Measurements from ENCODE around the gene GALNT3.

The GALNT3 gene

GRCh38 chr2:165827921-165828276, 33.9 kb upstream of the GALNT3 start:
- no peak overlapping the region for H3K9ac ChIP-seq (ENCODE audit: insufficient read length, low read depth)
- no peak for TF ChIP-seq YY1 (IDR thresholded peaks at IDR 0.05; ENCODE audit: insufficient read depth, insufficient read length)
- no peaks in the 10 kb centered on the region for H3K27me3 ChIP-seq (ENCODE audit: insufficient read depth, insufficient read length)
- H3K4me1 ChIP-seq (ENCODE audit: insufficient read depth, insufficient read length), result no peaks in the 10 kb centered on the region
- H3K4me3 ChIP-seq (ENCODE audit: insufficient read length, low read depth), result no peak overlapping the region
- no peak for DNase-seq (ENCODE audit: low read depth, low spot score)
- no peaks in the 10 kb centered on the region for H3K9me3 ChIP-seq (ENCODE audit: insufficient read depth, low read length)
- H3K36me3 ChIP-seq (ENCODE audit: insufficient read depth, insufficient read length, low read length), result no peaks in the 10 kb centered on the region

GRCh38 chr2:165827016-165827920, 33.2 kb upstream of the GALNT3 start:
- Histone ChIP-seq H3K4me1 (ENCODE audit: insufficient read depth, insufficient read length) (no peaks in the 10 kb centered on the region), H3K36me3 (ENCODE audit: insufficient read depth, insufficient read length, low read length) (no peaks in the 10 kb centered on the region), H3K9me3 (ENCODE audit: insufficient read depth, low read length) (no peaks in the 10 kb centered on the region), H3K27me3 (ENCODE audit: insufficient read depth, insufficient read length) (no peaks in the 10 kb centered on the region), H3K9ac (ENCODE audit: insufficient read length, low read depth) (no peak overlapping the region), H3K4me3 (ENCODE audit: insufficient read length, low read depth) (no peak overlapping the region)
- TF ChIP-seq ZNF274 (IDR thresholded peaks at IDR 0.05; ENCODE audit: low read depth, low read length), result no peak
- no peak for TF ChIP-seq YY1 (IDR thresholded peaks at IDR 0.05; ENCODE audit: insufficient read depth, insufficient read length)
- no peak for TF ChIP-seq SUZ12 (IDR thresholded peaks at IDR 0.05; ENCODE audit: extremely low read depth, insufficient read depth, insufficient read length)
- no peak for DNase-seq (ENCODE audit: low read depth, low spot score)

GRCh38 chr2:165825041-165825440, 31.0 kb upstream of the GALNT3 start:
- TF ChIP-seq YY1 (IDR thresholded peaks at IDR 0.05; ENCODE audit: insufficient read depth, insufficient read length) (no peak), SUZ12 (IDR thresholded peaks at IDR 0.05; ENCODE audit: extremely low read depth, insufficient read depth, insufficient read length) (no peak), ZNF274 (IDR thresholded peaks at IDR 0.05; ENCODE audit: low read depth, low read length) (no peak)

GRCh38 chr2:165820296-165820695, 26.2 kb upstream of the GALNT3 start:
- no peaks in the 10 kb centered on the region for H3K9me3 ChIP-seq (ENCODE audit: insufficient read depth, low read length)
- TF ChIP-seq YY1 (IDR thresholded peaks at IDR 0.05; ENCODE audit: insufficient read depth, insufficient read length) (no peak), ZNF274 (IDR thresholded peaks at IDR 0.05; ENCODE audit: low read depth, low read length) (no peak), SUZ12 (IDR thresholded peaks at IDR 0.05; ENCODE audit: extremely low read depth, insufficient read depth, insufficient read length) (no peak)
- no peaks in the 10 kb centered on the region for H3K27me3 ChIP-seq (ENCODE audit: insufficient read depth, insufficient read length)
- H3K4me3 ChIP-seq (ENCODE audit: insufficient read length, low read depth), result no peak overlapping the region
- no peaks in the 10 kb centered on the region for H3K36me3 ChIP-seq (ENCODE audit: insufficient read depth, insufficient read length, low read length)
- no peak overlapping the region for H3K9ac ChIP-seq (ENCODE audit: insufficient read length, low read depth)
- DNase-seq (ENCODE audit: low read depth, low spot score), result no peak
- H3K4me1 ChIP-seq (ENCODE audit: insufficient read depth, insufficient read length), result no peaks in the 10 kb centered on the region

More at GRCh38 chr2:165825041-165825440, 31.0 kb upstream of the GALNT3 start:
- H3K27me3 ChIP-seq (ENCODE audit: insufficient read depth, insufficient read length), result no peaks in the 10 kb centered on the region
- H3K4me1 ChIP-seq (ENCODE audit: insufficient read depth, insufficient read length), result no peaks in the 10 kb centered on the region
- no peaks in the 10 kb centered on the region for H3K9me3 ChIP-seq (ENCODE audit: insufficient read depth, low read length)
- no peak overlapping the region for H3K4me3 ChIP-seq (ENCODE audit: insufficient read length, low read depth)
- H3K36me3 ChIP-seq (ENCODE audit: insufficient read depth, insufficient read length, low read length), result no peaks in the 10 kb centered on the region
- DNase-seq (ENCODE audit: low read depth, low spot score), result no peak
- no peak overlapping the region for H3K9ac ChIP-seq (ENCODE audit: insufficient read length, low read depth)

- Histone ChIP-seq H3K4me3 (ENCODE audit: insufficient read length, low read depth) (no peak overlapping the region), H3K4me1 (ENCODE audit: insufficient read depth, insufficient read length) (no peaks in the 10 kb centered on the region), H3K36me3 (ENCODE audit: insufficient read depth, insufficient read length, low read length) (no peaks in the 10 kb centered on the region), H3K9me3 (ENCODE audit: insufficient read depth, low read length) (no peaks in the 10 kb centered on the region), H3K9ac (ENCODE audit: insufficient read length, low read depth) (no peak overlapping the region), H3K27me3 (ENCODE audit: insufficient read depth, insufficient read length) (no peaks in the 10 kb centered on the region)
- TF ChIP-seq ZNF274 (IDR thresholded peaks at IDR 0.05; ENCODE audit: low read depth, low read length), result no peak
- TF ChIP-seq YY1 (IDR thresholded peaks at IDR 0.05; ENCODE audit: insufficient read depth, insufficient read length), result no peak
- no peak for TF ChIP-seq SUZ12 (IDR thresholded peaks at IDR 0.05; ENCODE audit: extremely low read depth, insufficient read depth, insufficient read length)
- DNase-seq (ENCODE audit: low read depth, low spot score), result no peak
Observed at GRCh38 chr2:165818920-165819319, 24.9 kb upstream of the GALNT3 start.

GRCh38 chr2:165815299-165816141, 21.5 kb upstream of the GALNT3 start:
- TF ChIP-seq YY1 (IDR thresholded peaks at IDR 0.05; ENCODE audit: insufficient read depth, insufficient read length) (no peak), SUZ12 (IDR thresholded peaks at IDR 0.05; ENCODE audit: extremely low read depth, insufficient read depth, insufficient read length) (no peak), ZNF274 (IDR thresholded peaks at IDR 0.05; ENCODE audit: low read depth, low read length) (no peak)
- H3K9me3 ChIP-seq (ENCODE audit: insufficient read depth, low read length), result no peaks in the 10 kb centered on the region
- DNase-seq (ENCODE audit: low read depth, low spot score), result no peak
- H3K9ac ChIP-seq (ENCODE audit: insufficient read length, low read depth), result no peak overlapping the region
- H3K36me3 ChIP-seq (ENCODE audit: insufficient read depth, insufficient read length, low read length), result no peaks in the 10 kb centered on the region
- no peaks in the 10 kb centered on the region for H3K27me3 ChIP-seq (ENCODE audit: insufficient read depth, insufficient read length)
- H3K4me1 ChIP-seq (ENCODE audit: insufficient read depth, insufficient read length), result no peaks in the 10 kb centered on the region
- H3K4me3 ChIP-seq (ENCODE audit: insufficient read length, low read depth), result no peak overlapping the region

GRCh38 chr2:165814473-165814872, 20.4 kb upstream of the GALNT3 start:
- no peak for TF ChIP-seq YY1 (IDR thresholded peaks at IDR 0.05; ENCODE audit: insufficient read depth, insufficient read length)
- no peak for TF ChIP-seq ZNF274 (IDR thresholded peaks at IDR 0.05; ENCODE audit: low read depth, low read length)
- TF ChIP-seq SUZ12 (IDR thresholded peaks at IDR 0.05; ENCODE audit: extremely low read depth, insufficient read depth, insufficient read length), result no peak
- Histone ChIP-seq H3K9me3 (ENCODE audit: insufficient read depth, low read length) (no peaks in the 10 kb centered on the region), H3K4me1 (ENCODE audit: insufficient read depth, insufficient read length) (no peaks in the 10 kb centered on the region), H3K9ac (ENCODE audit: insufficient read length, low read depth) (no peak overlapping the region), H3K27me3 (ENCODE audit: insufficient read depth, insufficient read length) (no peaks in the 10 kb centered on the region), H3K4me3 (ENCODE audit: insufficient read length, low read depth) (no peak overlapping the region), H3K36me3 (ENCODE audit: insufficient read depth, insufficient read length, low read length) (no peaks in the 10 kb centered on the region)
- DNase-seq (ENCODE audit: low read depth, low spot score), result no peak
